IMR-90 (cell line): Measurements from ENCODE around the gene PCDHB8. TPM values are rescaled to one million over a fixed set of nuclear protein-coding genes. Genes with fewer than 3 reads are reported as not detected.

Experiments
- ATAC-seq: fragments of 200-7000 bp; cut with Tn5 transposase; 2 replicates; pipeline ENCODE4 v1.9.1; 2020; ENCODE audit warnings: low read depth, mild to moderate bottlenecking, moderate library complexity
- BruUV-seq: library from RNA; stranded (reverse); fragments of 400-500 nt; replicated peaks from 2 replicates; lab custom pipeline; 2021; lab: Mats Ljungman, UMichigan
- CTCF ChIA-PET: fragments of 300-600 bp; formaldehyde crosslinking; extraction: SDS; loops from one replicate; lab custom pipeline; 2021; ENCODE audit warnings: antibody characterized with exemption; lab: Yijun Ruan, JAX
- POLR2A ChIA-PET: fragments of 300-600 bp; sonication (Branson Sonifier 250); formaldehyde crosslinking; loops from one replicate; lab custom pipeline; 2022; ENCODE audit warnings: antibody characterized with exemption; ENCODE audit not compliant: unreplicated experiment; lab: Charles Lee
- DNase-seq: peaks from one replicate; pipeline ENCODE4 v3.0.0; 2013
- H2AFZ ChIP-seq: replicated peaks from 2 replicates; pipeline ENCODE3; 2013; ENCODE audit warnings: low read length, mild to moderate bottlenecking; ENCODE audit not compliant: poor library complexity
- H2AK5ac ChIP-seq: 2 replicates; pipeline ENCODE4 v1.6.1; 2013; ENCODE audit warnings: low read depth, low read length, inconsistent platforms
- H2AK9ac ChIP-seq: replicated peaks from 2 replicates; pipeline ENCODE3; 2013; ENCODE audit warnings: mild to moderate bottlenecking, low read depth, low read length, moderate library complexity; ENCODE audit not compliant: poor library complexity
- H2BK120ac ChIP-seq: 2 replicates; pipeline ENCODE4 v1.6.1; 2013; ENCODE audit warnings: low read depth, low read length, inconsistent platforms
- H2BK15ac ChIP-seq: 3 replicates; pipeline ENCODE4 v1.6.1; 2013; ENCODE audit warnings: low read depth, low read length, inconsistent platforms
- H2BK20ac ChIP-seq: 2 replicates; pipeline ENCODE4 v1.6.1; 2013; ENCODE audit warnings: low read depth, mild to moderate bottlenecking, inconsistent platforms, low read length, moderate library complexity
- H2BK5ac ChIP-seq: 2 replicates; pipeline ENCODE4 v1.6.1; 2013; ENCODE audit warnings: mild to moderate bottlenecking, low read depth, low read length, inconsistent platforms; ENCODE audit not compliant: poor library complexity, severe bottlenecking
- H3K14ac ChIP-seq: replicated peaks from 2 replicates; pipeline ENCODE4 v1.6.1; 2013; ENCODE audit warnings: low read depth, low read length, inconsistent platforms
- H3K18ac ChIP-seq: 2 replicates; pipeline ENCODE4 v1.6.1; 2013; ENCODE audit warnings: low read depth, low read length, control low read depth
- H3K23ac ChIP-seq: 2 replicates; pipeline ENCODE4 v1.6.1; 2013; ENCODE audit warnings: low read depth, low read length, inconsistent platforms
- H3K27ac ChIP-seq: 2 replicates; pipeline ENCODE4 v1.5.1; 2013; ENCODE audit warnings: mild to moderate bottlenecking, control low read depth, low read length; ENCODE audit not compliant: insufficient read depth
- H3K27me3 ChIP-seq: 2 replicates; pipeline ENCODE4 v1.6.1; 2013; ENCODE audit warnings: low read length; ENCODE audit not compliant: control insufficient read depth, insufficient read depth
- H3K36me3 ChIP-seq: 2 replicates; pipeline ENCODE4 v1.6.1; 2013; ENCODE audit warnings: low read length, mixed read lengths; ENCODE audit not compliant: control insufficient read depth, insufficient read depth
- H3K4ac ChIP-seq: 2 replicates; pipeline ENCODE4 v1.6.1; 2013; ENCODE audit warnings: low read depth, low read length, inconsistent platforms
- H3K4me1 ChIP-seq: 2 replicates; pipeline ENCODE4 v1.6.1; 2013; ENCODE audit warnings: low read length, mixed read lengths; ENCODE audit not compliant: control insufficient read depth, insufficient read depth
- H3K4me2 ChIP-seq: 2 replicates; pipeline ENCODE4 v1.6.1; 2013; ENCODE audit warnings: low read depth, mild to moderate bottlenecking, control low read depth, low read length, moderate library complexity
- H3K4me3 ChIP-seq: 2 replicates; pipeline ENCODE4 v1.5.1; 2013; ENCODE audit warnings: low read depth, mild to moderate bottlenecking, control low read depth, low read length, moderate library complexity; ENCODE audit not compliant: insufficient read depth
- H3K56ac ChIP-seq: 2 replicates; pipeline ENCODE4 v1.6.1; 2013; ENCODE audit warnings: low read length, inconsistent platforms; ENCODE audit not compliant: insufficient read depth; ENCODE audit errors: extremely low read depth
- H3K79me1 ChIP-seq, 2 experiments: 2 replicates each; pipeline ENCODE4 v1.6.1; 2013; ENCODE audit warnings: low read length in 2 of 2, inconsistent platforms in 1 of 2, low read depth in 1 of 2
- H3K9ac ChIP-seq: 2 replicates; pipeline ENCODE4 v1.6.1; 2013; ENCODE audit warnings: low read depth, low read length, control low read depth
- H3K9me1 ChIP-seq: 2 replicates; pipeline ENCODE4 v1.6.1; 2013; ENCODE audit warnings: low read length, inconsistent platforms; ENCODE audit not compliant: insufficient read depth
- H3K9me3 ChIP-seq: 2 replicates; pipeline ENCODE4 v1.6.1; 2013; ENCODE audit warnings: low read length; ENCODE audit not compliant: control insufficient read depth, insufficient read depth
- H4K20me1 ChIP-seq: 2 replicates; pipeline ENCODE4 v1.6.1; 2013; ENCODE audit warnings: low read length, inconsistent platforms; ENCODE audit not compliant: insufficient read depth
- H4K5ac ChIP-seq: 2 replicates; pipeline ENCODE4 v1.6.1; 2013; ENCODE audit warnings: mild to moderate bottlenecking, low read depth, low read length, control low read depth
- H4K8ac ChIP-seq, 2 experiments: 2 replicates each; pipeline ENCODE4 v1.6.1; 2013; ENCODE audit warnings: low read depth in 2 of 2, low read length in 2 of 2, control low read depth in 1 of 2, inconsistent platforms in 1 of 2
- H4K91ac ChIP-seq: 2 replicates; pipeline ENCODE4 v1.6.1; 2013; ENCODE audit warnings: low read depth, low read length, inconsistent platforms; ENCODE audit not compliant: insufficient read depth
- BHLHE40 ChIP-seq: fragments of 150-350 bp; IDR thresholded peaks from 2 replicates; pipeline ENCODE4 v1.6.1; 2016; ENCODE audit warnings: mild to moderate bottlenecking, low read depth, low read length
- CEBPB ChIP-seq: IDR thresholded peaks from 2 replicates; pipeline ENCODE4 v1.6.1; 2012; ENCODE audit warnings: low read depth, low read length, improper control_type of control experiment
- FOS ChIP-seq: fragments of 150-350 bp; IDR thresholded peaks from 2 replicates; pipeline ENCODE4 v1.6.1; 2016; ENCODE audit warnings: low read depth, low read length
- MXI1 ChIP-seq: IDR thresholded peaks from 2 replicates; pipeline ENCODE4 v1.6.1; 2012; ENCODE audit warnings: low read depth, mild to moderate bottlenecking, low read length, moderate library complexity, borderline replicate concordance
- NFE2L2 ChIP-seq: fragments of 150-350 bp; IDR thresholded peaks from 2 replicates; pipeline ENCODE4 v1.6.1; 2016; ENCODE audit warnings: low read depth, mild to moderate bottlenecking, low read length
- POLR2A ChIP-seq: IDR thresholded peaks from 2 replicates; pipeline ENCODE4 v1.6.1; 2012; ENCODE audit warnings: mild to moderate bottlenecking, low read depth, low read length
- RCOR1 ChIP-seq: IDR thresholded peaks from 2 replicates; pipeline ENCODE4 v1.6.1; 2012; ENCODE audit warnings: mild to moderate bottlenecking, low read length, improper control_type of control experiment; ENCODE audit not compliant: insufficient replicate concordance
- WGBS, 2 experiments: methylation state at CpG; one replicate each; pipeline versions ENCODE4 v1.1.5 to v1.1.7; 2013; ENCODE audit warnings: missing lambda C conversion rate in 2 of 2; ENCODE audit not compliant: insufficient read length in 1 of 2; ENCODE audit errors: extremely low coverage in 2 of 2; 5-methylcytosine and 5-hydroxymethylcytosine counted together
- dilution Hi-C: fragments of 300-500 bp; cut with HindIII; formaldehyde crosslinking; loops from one replicate; pipeline ENCODE4 v1.14.3; 2018; ENCODE audit warnings: low sequenced_read_pairs; ENCODE audit not compliant: unreplicated experiment
- in situ Hi-C: fragments of 300-500 bp; cut with MboI; formaldehyde crosslinking; loops from 3 replicates; pipeline ENCODE4 v1.14.3; 2019; ENCODE audit warnings: low sequenced_read_pairs, inconsistent platforms, mixed read lengths
- intact Hi-C: fragments of 100-400 bp; cut with micrococcal nuclease; formaldehyde crosslinking; loops from 2 replicates; pipeline ENCODE4 v1.10.0; 2022
- polyA plus RNA-seq, 3 experiments: library from polyadenylated mRNA; depleted of rRNA; stranded (reverse); fragments of >200 nt; gene quantifications; 2 replicates each; pipeline ENCODE4 v1.2.3, GENCODE V29; 2012; ENCODE audit warnings: low replicate concordance in 1 of 3
- total RNA-seq: library from RNA; depleted of rRNA; stranded (reverse); fragments of >200 nt; gene quantifications from 2 replicates; pipeline ENCODE4 v1.2.3, GENCODE V29; 2012

Gene PCDHB8
- total and polyA plus RNA-seq, 2 of the 4 experiments (the other 2 are of a cell fraction) = 0.07 to 0.18 TPM

- H2BK20ac ChIP-seq = no peak overlapping the region
- no peak overlapping the region for H3K4ac ChIP-seq
- BruUV-seq = no TSS peak
- no peak for ATAC-seq
- no peak for DNase-seq
- H3K14ac ChIP-seq = no peak overlapping the region
- H3K9me3 ChIP-seq = peaks cover 14% of the 10 kb centered on the region
- H4K5ac ChIP-seq = no peak overlapping the region
- H4K91ac ChIP-seq = no peak overlapping the region
- ChIA-PET CTCF (no interaction called here), POLR2A (no interaction called here)
- H2BK15ac ChIP-seq = no peak overlapping the region
- no peaks in the 10 kb centered on the region for H3K4me1 ChIP-seq
- no peak overlapping the region for H2BK120ac ChIP-seq
- TF ChIP-seq NFE2L2 (no peak), POLR2A (no peak), BHLHE40 (no peak), RCOR1 (no peak), MXI1 (no peak), FOS (no peak), CEBPB (no peak)
- no peaks in the 10 kb centered on the region for H3K79me1 ChIP-seq
- no peak overlapping the region for H2BK5ac ChIP-seq
- H3K9me1 ChIP-seq = no peaks in the 10 kb centered on the region
- no peak overlapping the region for H3K56ac ChIP-seq
- dilution Hi-C loops = no loop called here
- no peak overlapping the region for H4K8ac ChIP-seq
- no CpG with 5 or more reads among the region's 3 CpGs for WGBS, 2 experiments
- H2AK9ac ChIP-seq = no peak overlapping the region
- H2AFZ ChIP-seq = no peak overlapping the region
- no peak overlapping the region for H3K9ac ChIP-seq
- intact Hi-C loops = no loop called here
- H2AK5ac ChIP-seq = no peak overlapping the region
- in situ Hi-C loops = no loop called here
- no peaks in the 10 kb centered on the region for H4K20me1 ChIP-seq
- H3K4me3 ChIP-seq = no peak overlapping the region
- no peaks in the 10 kb centered on the region for H3K36me3 ChIP-seq
- no peak overlapping the region for H3K18ac ChIP-seq
- no peak overlapping the region for H3K23ac ChIP-seq
- no peaks in the 10 kb centered on the region for H3K27me3 ChIP-seq
- H3K4me2 ChIP-seq = no peak overlapping the region
- no peak overlapping the region for H3K27ac ChIP-seq
Observed at GRCh38 chr5:141196363-141196762, 18.8 kb downstream of the PCDHB8 start.
